Stimulated activated CD4-positive, alpha-beta T cell treated with anti-CD3 and anti-CD28 coated beads, Interleukin-1b, Interleukin-23, amount 100 ng/mL, for 4 hours (primary cell): Measurements from ENCODE around the gene CTNNBL1.

Experiments
- DNase-seq, 2 donors: peaks; one replicate each; pipeline ENCODE4 v3.0.0-alpha.2; 2020; ENCODE audit warnings: low read depth in 2 of 2

Gene CTNNBL1

GRCh38 chr20:37919389-37920040 lies 225.7 kb downstream of the CTNNBL1 start:
- DNase-seq: no peak

DNA sequence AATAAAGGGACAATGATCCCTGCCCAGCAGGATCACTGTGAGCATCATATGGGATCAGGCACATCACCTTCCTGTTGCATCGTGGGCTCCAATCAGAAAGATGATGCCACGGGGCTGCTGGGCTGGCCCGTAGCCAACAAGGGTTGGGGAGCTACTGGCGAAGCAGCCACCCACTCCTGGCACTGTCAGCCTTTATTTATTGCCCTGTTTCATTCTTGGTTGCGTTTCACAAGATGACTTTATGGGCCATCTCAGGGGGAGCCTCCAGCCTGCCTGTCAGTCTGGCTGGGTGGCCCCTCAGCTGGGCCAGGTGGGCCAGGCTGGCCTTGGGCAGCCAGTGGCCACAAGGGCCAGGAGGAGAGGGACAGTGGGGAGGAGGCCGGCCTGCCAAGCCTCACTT lies 226.4 kb downstream of the CTNNBL1 start:
- DNase-seq: no peak

DNA sequence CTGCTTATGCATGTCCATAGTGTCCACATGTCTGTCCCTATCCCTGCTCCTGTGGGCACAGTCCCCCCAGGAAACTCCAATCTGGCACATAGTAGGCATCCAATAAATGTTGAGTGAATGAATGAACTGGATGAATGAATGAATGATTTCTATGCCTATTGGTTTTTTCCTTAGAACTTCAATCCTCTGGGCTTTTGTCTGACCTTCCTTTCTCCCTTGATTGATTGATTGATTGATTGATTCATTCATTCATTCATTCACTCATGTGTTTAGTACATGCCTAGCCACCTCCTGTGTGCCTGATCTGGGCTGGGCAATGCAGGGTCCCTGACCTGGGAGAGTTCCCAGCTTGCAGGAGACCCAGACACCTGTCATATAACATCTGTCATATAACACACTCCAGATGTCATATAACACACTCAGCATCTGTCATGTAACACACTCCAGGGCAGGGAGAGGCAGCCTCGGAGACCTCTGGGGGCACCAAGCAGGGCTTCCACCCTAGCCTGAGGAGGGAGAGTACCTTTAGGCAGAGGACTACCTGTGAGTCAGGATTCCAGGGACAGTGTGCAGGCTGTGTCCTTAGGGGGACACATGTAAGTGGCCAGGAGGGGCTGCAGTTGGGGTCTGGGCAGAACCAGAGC lies 227.0 kb downstream of the CTNNBL1 start:
- DNase-seq: no peak

GRCh38 chr20:37921341-37921929 lies 227.6 kb downstream of the CTNNBL1 start:
- no peak for DNase-seq
